ENCODE data around the gene COPS3.

Gene COPS3

GRCh38 chr17:17325228-17325627 is 44.2 kb upstream of the COPS3 start:
- no peak for ATAC-seq
- TF ChIP-seq TOX (CRISPR knock-in tag; IDR thresholded peaks at IDR 0.05; ENCODE audit: borderline replicate concordance) (no peak), ZNF70 (CRISPR knock-in tag; IDR thresholded peaks at IDR 0.05) (no peak), TCF4 (CRISPR knock-in tag; IDR thresholded peaks at IDR 0.05; ENCODE audit: borderline replicate concordance) (no peak), ZNF565 (CRISPR knock-in tag; conservative IDR thresholded peaks at IDR 0.05; ENCODE audit: low read depth) (no peak), CREB5 (CRISPR knock-in tag; IDR thresholded peaks at IDR 0.05; ENCODE audit: low read depth) (no peak), ZC3H10 (CRISPR knock-in tag; IDR thresholded peaks at IDR 0.05) (no peak), PPARA (CRISPR knock-in tag; IDR thresholded peaks at IDR 0.05; ENCODE audit: borderline replicate concordance) (no peak), BACH2 (CRISPR knock-in tag; IDR thresholded peaks at IDR 0.05; ENCODE audit: borderline replicate concordance) (no peak), TSHZ2 (CRISPR knock-in tag; IDR thresholded peaks at IDR 0.05) (no peak), RARB (CRISPR knock-in tag; IDR thresholded peaks at IDR 0.05) (no peak), POU6F1 (CRISPR knock-in tag; IDR thresholded peaks at IDR 0.05; ENCODE audit: borderline replicate concordance, low read depth) (no peak), ARNTL (CRISPR knock-in tag; IDR thresholded peaks at IDR 0.05; ENCODE audit: borderline replicate concordance, low read depth) (no peak), ZFP3 (CRISPR knock-in tag; IDR thresholded peaks at IDR 0.05) (no peak), OSR1 (CRISPR knock-in tag; IDR thresholded peaks at IDR 0.05) (no peak)
- TF ChIP-seq, protein P1, sequence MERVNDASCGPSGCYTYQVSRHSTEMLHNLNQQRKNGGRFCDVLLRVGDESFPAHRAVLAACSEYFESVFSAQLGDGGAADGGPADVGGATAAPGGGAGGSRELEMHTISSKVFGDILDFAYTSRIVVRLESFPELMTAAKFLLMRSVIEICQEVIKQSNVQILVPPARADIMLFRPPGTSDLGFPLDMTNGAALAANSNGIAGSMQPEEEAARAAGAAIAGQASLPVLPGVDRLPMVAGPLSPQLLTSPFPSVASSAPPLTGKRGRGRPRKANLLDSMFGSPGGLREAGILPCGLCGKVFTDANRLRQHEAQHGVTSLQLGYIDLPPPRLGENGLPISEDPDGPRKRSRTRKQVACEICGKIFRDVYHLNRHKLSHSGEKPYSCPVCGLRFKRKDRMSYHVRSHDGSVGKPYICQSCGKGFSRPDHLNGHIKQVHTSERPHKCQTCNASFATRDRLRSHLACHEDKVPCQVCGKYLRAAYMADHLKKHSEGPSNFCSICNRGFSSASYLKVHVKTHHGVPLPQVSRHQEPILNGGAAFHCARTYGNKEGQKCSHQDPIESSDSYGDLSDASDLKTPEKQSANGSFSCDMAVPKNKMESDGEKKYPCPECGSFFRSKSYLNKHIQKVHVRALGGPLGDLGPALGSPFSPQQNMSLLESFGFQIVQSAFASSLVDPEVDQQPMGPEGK (CRISPR knock-in tag; IDR thresholded peaks at IDR 0.05; ENCODE audit: borderline replicate concordance), result no peak

- TF ChIP-seq BACH2 (CRISPR knock-in tag; IDR thresholded peaks at IDR 0.05; ENCODE audit: borderline replicate concordance) (no peak), ZNF70 (CRISPR knock-in tag; IDR thresholded peaks at IDR 0.05) (no peak), PPARA (CRISPR knock-in tag; IDR thresholded peaks at IDR 0.05; ENCODE audit: borderline replicate concordance) (no peak), ZNF565 (CRISPR knock-in tag; conservative IDR thresholded peaks at IDR 0.05; ENCODE audit: low read depth) (no peak), RARB (CRISPR knock-in tag; IDR thresholded peaks at IDR 0.05) (no peak), ZFP30 (CRISPR knock-in tag; IDR thresholded peaks at IDR 0.05) (no peak), GLIS3 (CRISPR knock-in tag; IDR thresholded peaks at IDR 0.05) (no peak), TOX (CRISPR knock-in tag; IDR thresholded peaks at IDR 0.05; ENCODE audit: borderline replicate concordance) (no peak), CREB5 (CRISPR knock-in tag; IDR thresholded peaks at IDR 0.05; ENCODE audit: low read depth) (no peak), ISL1 (CRISPR knock-in tag; IDR thresholded peaks at IDR 0.05) (no peak), TSHZ2 (CRISPR knock-in tag; IDR thresholded peaks at IDR 0.05) (no peak), POU6F1 (CRISPR knock-in tag; IDR thresholded peaks at IDR 0.05; ENCODE audit: borderline replicate concordance, low read depth) (no peak), CSDC2 (CRISPR knock-in tag; IDR thresholded peaks at IDR 0.05) (no peak)
- TF ChIP-seq, protein P1 (CRISPR knock-in tag; IDR thresholded peaks at IDR 0.05; ENCODE audit: borderline replicate concordance), result no peak
- TF ChIP-seq, protein P2, sequence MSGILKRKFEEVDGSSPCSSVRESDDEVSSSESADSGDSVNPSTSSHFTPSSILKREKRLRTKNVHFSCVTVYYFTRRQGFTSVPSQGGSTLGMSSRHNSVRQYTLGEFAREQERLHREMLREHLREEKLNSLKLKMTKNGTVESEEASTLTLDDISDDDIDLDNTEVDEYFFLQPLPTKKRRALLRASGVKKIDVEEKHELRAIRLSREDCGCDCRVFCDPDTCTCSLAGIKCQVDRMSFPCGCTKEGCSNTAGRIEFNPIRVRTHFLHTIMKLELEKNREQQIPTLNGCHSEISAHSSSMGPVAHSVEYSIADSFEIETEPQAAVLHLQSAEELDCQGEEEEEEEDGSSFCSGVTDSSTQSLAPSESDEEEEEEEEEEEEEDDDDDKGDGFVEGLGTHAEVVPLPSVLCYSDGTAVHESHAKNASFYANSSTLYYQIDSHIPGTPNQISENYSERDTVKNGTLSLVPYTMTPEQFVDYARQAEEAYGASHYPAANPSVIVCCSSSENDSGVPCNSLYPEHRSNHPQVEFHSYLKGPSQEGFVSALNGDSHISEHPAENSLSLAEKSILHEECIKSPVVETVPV (CRISPR knock-in tag; IDR thresholded peaks at IDR 0.05), result no peak
- no peak for ATAC-seq
These were observed 43.6 kb upstream of the COPS3 start for GRCh38 chr17:17324616-17325015.
